ENCODE results near the gene MTMR3.
"Not testable (repeated sequence)": the region's sequence is repeated elsewhere in the genome, so short reads cannot be mapped to it uniquely, and the experiment has no call there.

The MTMR3 gene

DNA sequence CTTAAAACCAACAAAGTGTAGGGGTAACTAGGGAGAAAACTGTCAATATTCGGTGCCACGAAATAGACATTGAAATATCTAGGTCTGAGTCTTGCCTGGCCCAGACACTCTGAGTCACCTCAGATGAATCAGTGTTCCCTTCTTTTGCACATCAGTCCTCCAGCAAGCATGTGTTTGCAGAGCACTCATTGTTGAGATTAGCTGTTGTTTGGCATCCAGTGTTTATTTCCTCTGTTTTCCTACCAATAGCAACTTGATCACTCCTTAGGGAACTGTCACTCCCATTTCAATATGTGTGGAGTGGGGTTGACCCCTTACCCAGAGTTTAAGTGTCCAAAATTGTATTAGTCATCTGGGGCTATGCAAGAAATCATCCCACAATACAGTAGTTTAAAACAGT lies 40.2 kb upstream of the MTMR3 start:
- Histone ChIP-seq H3K27ac (ENCODE audit: insufficient read depth, low read depth, low read length, poor library complexity, severe bottlenecking) (no peak overlapping the region), H3K27me3 (ENCODE audit: control insufficient read depth, insufficient read depth, low read length, poor library complexity, severe bottlenecking) (no peaks in the 10 kb centered on the region)
- 81 to 84% methylated on average over 2 of the region's 2 CpGs for WGBS, 2 experiments

DNA sequence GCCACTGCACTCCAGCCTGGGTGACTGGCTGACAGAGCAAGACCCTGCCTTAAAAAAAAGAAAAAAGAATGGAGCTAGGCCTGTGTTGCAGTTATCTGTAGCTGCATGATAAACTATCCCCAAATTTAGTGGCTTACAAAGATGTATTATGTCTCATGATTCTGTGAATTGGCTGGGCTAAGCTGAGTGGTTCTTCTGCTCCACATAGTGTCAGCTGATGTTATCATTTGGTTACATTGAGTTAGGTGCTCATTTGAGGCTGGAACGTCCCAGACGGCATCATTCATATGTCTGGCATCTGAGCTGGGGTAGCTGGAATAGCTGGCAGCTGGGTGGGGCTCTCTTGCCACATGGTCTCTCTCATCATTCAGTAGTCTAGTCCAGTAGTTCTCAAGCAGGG lies 36.7 kb upstream of the MTMR3 start:
- Histone ChIP-seq H3K27me3 (ENCODE audit: control insufficient read depth, insufficient read depth, low read length, poor library complexity, severe bottlenecking) (no peaks in the 10 kb centered on the region), H3K4me3 (ENCODE audit: insufficient read depth, low read depth, low read length) (no peak overlapping the region), H3K4me1 (ENCODE audit: control insufficient read depth, insufficient read depth, low read length) (peaks cover 3% of the 10 kb centered on the region), H3K27ac (ENCODE audit: insufficient read depth, low read depth, low read length, poor library complexity, severe bottlenecking) (no peak overlapping the region), H3K9me3 (ENCODE audit: control insufficient read depth, low read length) (no peaks in the 10 kb centered on the region), H3K36me3 (ENCODE audit: control insufficient read depth, insufficient read depth, low read length) (no peaks in the 10 kb centered on the region)
- WGBS, 2 experiments = 91 to 93% methylated on average over 2 of the region's 2 CpGs

More for the DNA sequence above, 40.2 kb upstream of the MTMR3 start:
- H3K9me3 ChIP-seq (ENCODE audit: control insufficient read depth, low read length) = no peaks in the 10 kb centered on the region
- no peak overlapping the region for H3K4me3 ChIP-seq (ENCODE audit: insufficient read depth, low read depth, low read length)
- no peaks in the 10 kb centered on the region for H3K4me1 ChIP-seq (ENCODE audit: control insufficient read depth, insufficient read depth, low read length)
- H3K36me3 ChIP-seq (ENCODE audit: control insufficient read depth, insufficient read depth, low read length) = no peaks in the 10 kb centered on the region

DNA sequence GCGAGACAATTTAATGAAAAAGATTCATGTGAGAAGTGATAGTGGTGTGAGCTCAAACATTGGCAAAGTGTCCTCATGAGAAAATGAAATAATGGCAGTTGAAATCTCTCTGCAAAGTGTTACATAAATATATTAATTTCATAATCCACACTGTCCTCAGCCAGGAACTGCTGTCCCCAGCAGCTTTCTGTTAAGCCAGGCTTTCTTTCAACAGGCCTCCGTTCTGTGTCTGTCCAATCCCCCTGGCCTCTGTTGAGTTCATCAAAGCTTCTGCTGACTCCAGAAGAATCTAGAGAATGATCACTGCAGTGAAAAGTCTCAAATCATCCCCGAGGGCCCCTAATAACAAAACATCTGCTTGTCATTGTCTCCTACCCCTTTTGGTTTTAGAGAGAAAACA lies 34.9 kb upstream of the MTMR3 start:
- no peak overlapping the region for H3K4me3 ChIP-seq (ENCODE audit: insufficient read depth, low read depth, low read length)
- no peaks in the 10 kb centered on the region for H3K9me3 ChIP-seq (ENCODE audit: control insufficient read depth, low read length)
- H3K36me3 ChIP-seq (ENCODE audit: control insufficient read depth, insufficient read depth, low read length) = no peaks in the 10 kb centered on the region
- peaks cover 3% of the 10 kb centered on the region for H3K4me1 ChIP-seq (ENCODE audit: control insufficient read depth, insufficient read depth, low read length)
- H3K27me3 ChIP-seq (ENCODE audit: control insufficient read depth, insufficient read depth, low read length, poor library complexity, severe bottlenecking) = no peaks in the 10 kb centered on the region
- WGBS, 2 experiments = 73 to 86% methylated on average over 3 of the region's 3 CpGs
- H3K27ac ChIP-seq (ENCODE audit: insufficient read depth, low read depth, low read length, poor library complexity, severe bottlenecking) = no peak overlapping the region

DNA sequence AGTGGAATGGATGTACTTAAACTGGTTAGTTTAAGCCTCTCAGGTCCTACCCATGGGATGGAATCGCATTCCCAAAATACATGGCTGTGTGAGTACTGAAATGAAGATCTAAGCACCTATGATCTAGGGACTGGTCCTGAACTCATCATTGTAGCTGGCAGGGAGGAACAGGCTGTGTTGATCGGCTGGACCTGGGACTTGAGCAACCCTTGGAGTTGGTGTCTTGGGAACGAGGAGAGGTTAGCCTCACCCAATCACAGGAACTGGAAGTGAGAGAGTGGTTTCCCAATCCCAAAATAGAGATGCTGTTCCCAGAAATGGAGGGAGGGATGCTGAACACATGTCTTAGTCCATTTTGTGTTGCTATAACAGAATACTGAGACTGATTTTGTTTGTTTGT lies 28.5 kb upstream of the MTMR3 start:
- H3K36me3 ChIP-seq (ENCODE audit: control insufficient read depth, insufficient read depth, low read length) = no peaks in the 10 kb centered on the region
- H3K27ac ChIP-seq (ENCODE audit: insufficient read depth, low read depth, low read length, poor library complexity, severe bottlenecking) = no peak overlapping the region
- H3K4me3 ChIP-seq (ENCODE audit: insufficient read depth, low read depth, low read length) = no peak overlapping the region
- WGBS, 2 experiments = 92% methylated on average over 3 of the region's 3 CpGs
- H3K27me3 ChIP-seq (ENCODE audit: control insufficient read depth, insufficient read depth, low read length, poor library complexity, severe bottlenecking) = no peaks in the 10 kb centered on the region
- no peaks in the 10 kb centered on the region for H3K9me3 ChIP-seq (ENCODE audit: control insufficient read depth, low read length)
- no peaks in the 10 kb centered on the region for H3K4me1 ChIP-seq (ENCODE audit: control insufficient read depth, insufficient read depth, low read length)

DNA sequence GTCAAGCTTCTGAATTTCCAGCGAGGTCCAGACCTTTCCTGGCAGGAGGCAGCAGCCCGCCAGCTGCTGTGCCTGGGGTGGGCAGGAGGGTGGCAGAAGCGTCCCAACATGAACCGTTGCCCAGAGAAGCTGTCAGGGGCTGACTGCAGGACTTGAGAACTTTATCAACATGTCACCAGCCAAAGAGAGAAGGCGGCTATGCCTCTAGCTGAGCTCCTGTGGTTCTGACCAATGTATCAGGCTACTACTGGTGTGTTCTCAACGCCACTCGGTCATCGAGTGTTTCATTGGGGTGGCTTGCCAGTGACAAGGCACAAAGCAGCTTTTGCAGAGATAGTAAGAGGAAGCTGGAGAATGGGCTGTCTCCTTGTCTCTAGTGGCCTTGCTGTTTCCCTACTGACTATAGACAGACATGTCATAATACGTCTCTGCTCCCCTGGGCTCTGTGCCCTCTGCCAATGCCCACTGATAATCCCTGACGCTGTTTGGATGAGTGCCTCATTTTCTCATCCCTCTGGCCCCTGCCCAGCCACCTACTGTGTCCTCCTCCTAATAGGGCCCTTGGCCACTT lies 27.3 kb upstream of the MTMR3 start:
- Histone ChIP-seq H3K36me3 (ENCODE audit: control insufficient read depth, insufficient read depth, low read length) (no peaks in the 10 kb centered on the region), H3K27me3 (ENCODE audit: control insufficient read depth, insufficient read depth, low read length, poor library complexity, severe bottlenecking) (no peaks in the 10 kb centered on the region), H3K4me3 (ENCODE audit: insufficient read depth, low read depth, low read length) (no peak overlapping the region), H3K27ac (ENCODE audit: insufficient read depth, low read depth, low read length, poor library complexity, severe bottlenecking) (no peak overlapping the region), H3K9me3 (ENCODE audit: control insufficient read depth, low read length) (no peaks in the 10 kb centered on the region), H3K4me1 (ENCODE audit: control insufficient read depth, insufficient read depth, low read length) (no peaks in the 10 kb centered on the region)
- 86 to 88% methylated on average over 10 of the region's 10 CpGs for WGBS, 2 experiments

DNA sequence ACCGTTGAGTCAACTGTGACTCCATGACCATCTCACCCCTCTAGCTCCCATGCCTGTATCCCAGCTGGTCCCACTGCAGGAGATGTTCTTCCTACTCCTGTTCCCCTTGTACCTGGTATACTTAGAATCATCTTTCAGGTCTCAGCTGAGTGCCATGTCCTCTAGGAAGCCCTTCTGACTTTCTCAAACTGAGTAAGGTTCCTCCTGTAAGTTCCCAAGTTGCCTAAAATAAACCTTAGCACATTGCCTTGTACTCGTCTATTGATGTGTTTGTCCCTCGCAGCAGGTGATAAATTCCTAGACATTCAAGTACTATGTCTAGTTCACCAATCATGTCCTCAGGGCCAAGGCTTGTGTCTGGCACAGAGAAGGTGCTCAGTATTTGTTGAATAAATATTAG lies 26.5 kb upstream of the MTMR3 start:
- whole genome bisulfite sequencing, 2 experiments = 96 to 97% methylated on average over 3 of the region's 3 CpGs
- H3K9me3 ChIP-seq (ENCODE audit: control insufficient read depth, low read length) = no peaks in the 10 kb centered on the region
- no peak overlapping the region for H3K27ac ChIP-seq (ENCODE audit: insufficient read depth, low read depth, low read length, poor library complexity, severe bottlenecking)
- H3K36me3 ChIP-seq (ENCODE audit: control insufficient read depth, insufficient read depth, low read length) = no peaks in the 10 kb centered on the region
- no peaks in the 10 kb centered on the region for H3K4me1 ChIP-seq (ENCODE audit: control insufficient read depth, insufficient read depth, low read length)
- H3K27me3 ChIP-seq (ENCODE audit: control insufficient read depth, insufficient read depth, low read length, poor library complexity, severe bottlenecking) = no peaks in the 10 kb centered on the region
- H3K4me3 ChIP-seq (ENCODE audit: insufficient read depth, low read depth, low read length) = no peak overlapping the region

DNA sequence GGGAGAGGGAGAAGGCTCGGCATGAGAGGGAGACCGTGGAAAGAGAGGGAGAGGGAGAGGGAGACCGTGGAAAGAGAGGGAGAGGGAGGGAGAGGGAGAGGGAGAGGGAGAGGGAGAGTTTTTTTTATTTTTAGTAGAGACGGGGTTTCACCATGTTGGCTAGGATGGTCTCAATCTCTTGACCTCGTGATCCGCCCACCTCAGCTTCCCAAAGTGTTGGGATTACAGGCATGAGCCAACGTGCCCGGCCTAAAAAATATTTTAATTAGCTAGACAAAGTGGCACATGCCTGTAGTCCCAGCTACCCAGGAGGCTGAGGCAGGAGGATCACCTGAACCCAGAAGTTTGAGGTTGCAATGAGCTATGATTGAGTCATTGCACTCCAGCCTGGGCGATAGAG lies 23.9 kb upstream of the MTMR3 start:
- H3K4me1 ChIP-seq (ENCODE audit: control insufficient read depth, insufficient read depth, low read length); H3K27ac ChIP-seq (ENCODE audit: insufficient read depth, low read depth, low read length, poor library complexity, severe bottlenecking); H3K36me3 ChIP-seq (ENCODE audit: control insufficient read depth, insufficient read depth, low read length); H3K4me3 ChIP-seq (ENCODE audit: insufficient read depth, low read depth, low read length); H3K27me3 ChIP-seq (ENCODE audit: control insufficient read depth, insufficient read depth, low read length, poor library complexity, severe bottlenecking); H3K9me3 ChIP-seq (ENCODE audit: control insufficient read depth, low read length): not testable (repeated sequence)
- 81 to 83% methylated on average over 8 of the region's 9 CpGs for WGBS, 2 experiments

DNA sequence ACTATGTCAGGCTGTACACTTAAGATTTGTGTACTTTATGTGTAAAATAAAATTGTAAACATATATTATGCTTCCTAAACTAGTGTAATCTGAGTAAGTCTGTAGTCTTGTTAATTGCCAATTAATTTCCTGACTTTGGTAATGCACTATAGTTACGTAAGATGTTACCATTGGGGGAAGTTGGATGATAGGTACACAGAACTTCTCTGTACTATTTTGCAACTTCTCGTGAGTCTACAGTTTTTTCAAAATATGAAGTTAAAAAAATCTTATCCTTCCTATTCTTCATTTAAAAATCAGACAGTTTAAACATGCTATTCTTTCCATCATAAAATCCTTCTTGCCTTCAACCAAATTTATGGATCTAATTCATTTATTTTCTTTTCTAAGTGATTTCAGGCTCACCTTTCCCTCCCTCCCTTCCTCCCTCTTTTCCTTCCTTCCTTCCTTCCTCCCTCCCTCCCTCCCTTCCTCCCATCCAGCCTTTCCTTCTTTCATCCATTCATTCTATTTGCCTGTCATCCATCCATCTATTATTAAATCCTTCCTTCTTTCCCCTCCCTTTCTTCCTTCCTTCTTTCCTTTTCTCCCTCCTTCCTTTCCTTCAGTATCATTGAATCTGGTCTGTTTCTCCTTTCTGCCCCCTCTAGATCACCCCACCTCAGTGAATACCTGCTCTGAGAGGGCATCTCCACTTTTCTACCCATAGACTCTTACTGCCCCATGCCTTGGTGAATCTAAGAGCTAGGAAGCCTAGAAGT lies 22.8 kb upstream of the MTMR3 start:
- H3K36me3 ChIP-seq (ENCODE audit: control insufficient read depth, insufficient read depth, low read length) = no peaks in the 10 kb centered on the region
- no peak overlapping the region for H3K4me3 ChIP-seq (ENCODE audit: insufficient read depth, low read depth, low read length)
- no peak overlapping the region for H3K27ac ChIP-seq (ENCODE audit: insufficient read depth, low read depth, low read length, poor library complexity, severe bottlenecking)
- no peaks in the 10 kb centered on the region for H3K4me1 ChIP-seq (ENCODE audit: control insufficient read depth, insufficient read depth, low read length)
- no peaks in the 10 kb centered on the region for H3K9me3 ChIP-seq (ENCODE audit: control insufficient read depth, low read length)
- 84 to 90% methylated on average over 2 of the region's 2 CpGs for WGBS, 2 experiments
- no peaks in the 10 kb centered on the region for H3K27me3 ChIP-seq (ENCODE audit: control insufficient read depth, insufficient read depth, low read length, poor library complexity, severe bottlenecking)

DNA sequence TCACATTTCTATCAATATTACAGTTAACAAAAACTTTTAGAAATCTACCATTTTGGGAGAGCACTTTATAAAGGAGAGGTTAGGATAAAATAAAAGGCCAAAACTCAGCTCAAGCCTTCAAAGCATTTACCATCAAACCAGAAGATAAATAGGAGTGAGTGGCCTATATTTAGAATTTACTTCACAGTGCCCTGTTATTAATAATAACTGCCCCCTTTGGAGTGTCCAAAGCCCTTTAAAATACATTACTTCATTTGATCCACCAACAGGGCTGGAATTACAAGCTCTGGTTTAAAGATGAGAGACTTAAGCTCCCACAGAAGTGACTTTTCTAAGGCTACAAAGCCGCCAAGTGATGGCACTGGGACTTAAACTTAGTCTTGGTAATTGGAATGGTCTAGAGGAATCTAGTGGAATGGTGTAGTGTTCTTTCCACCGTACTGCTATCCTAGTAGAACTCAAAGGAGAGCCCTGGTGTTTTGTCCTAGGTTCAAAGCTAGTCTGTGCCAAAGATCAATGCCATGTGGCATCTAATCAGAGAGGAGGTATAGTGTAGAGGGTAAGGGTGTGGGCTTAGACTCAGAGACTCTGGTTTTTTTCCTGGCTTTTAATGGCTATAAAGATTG lies 21.2 kb upstream of the MTMR3 start:
- no peaks in the 10 kb centered on the region for H3K4me1 ChIP-seq (ENCODE audit: control insufficient read depth, insufficient read depth, low read length)
- H3K36me3 ChIP-seq (ENCODE audit: control insufficient read depth, insufficient read depth, low read length) = no peaks in the 10 kb centered on the region
- WGBS, 2 experiments = 95 to 96% methylated on average over 2 of the region's 2 CpGs
- no peak overlapping the region for H3K27ac ChIP-seq (ENCODE audit: insufficient read depth, low read depth, low read length, poor library complexity, severe bottlenecking)
- no peaks in the 10 kb centered on the region for H3K9me3 ChIP-seq (ENCODE audit: control insufficient read depth, low read length)
- H3K27me3 ChIP-seq (ENCODE audit: control insufficient read depth, insufficient read depth, low read length, poor library complexity, severe bottlenecking) = no peaks in the 10 kb centered on the region
- H3K4me3 ChIP-seq (ENCODE audit: insufficient read depth, low read depth, low read length) = no peak overlapping the region

DNA sequence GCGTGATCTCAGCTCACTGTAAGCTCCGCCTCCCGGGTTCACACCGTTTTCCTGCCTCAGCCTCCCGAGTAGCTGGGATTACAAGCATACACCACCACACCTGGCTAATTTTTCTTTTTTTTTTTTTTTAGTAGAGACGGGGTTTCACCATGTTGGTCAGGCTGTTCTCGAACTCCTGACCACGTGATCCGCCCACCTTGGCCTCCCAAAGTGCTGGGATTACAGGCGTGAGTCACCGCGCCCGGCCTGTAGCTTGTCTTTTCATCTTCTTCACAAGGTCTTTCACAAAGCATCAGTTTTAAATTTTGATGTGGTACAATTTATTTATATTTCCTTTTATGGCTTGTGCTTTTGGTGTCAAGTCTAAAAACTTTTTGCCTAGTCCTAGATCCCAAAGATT lies 17.4 kb upstream of the MTMR3 start:
- not testable (repeated sequence) for H3K4me3 ChIP-seq (ENCODE audit: insufficient read depth, low read depth, low read length); H3K9me3 ChIP-seq (ENCODE audit: control insufficient read depth, low read length); H3K27ac ChIP-seq (ENCODE audit: insufficient read depth, low read depth, low read length, poor library complexity, severe bottlenecking); H3K36me3 ChIP-seq (ENCODE audit: control insufficient read depth, insufficient read depth, low read length); H3K27me3 ChIP-seq (ENCODE audit: control insufficient read depth, insufficient read depth, low read length, poor library complexity, severe bottlenecking); H3K4me1 ChIP-seq (ENCODE audit: control insufficient read depth, insufficient read depth, low read length)
- 91 to 95% methylated on average over 10 to 13 of the region's 13 CpGs for WGBS, 2 experiments
